H9 (cell line): ENCODE measurements around the gene SLAIN1. TPM values are rescaled to one million over a fixed set of nuclear protein-coding genes. Genes with fewer than 3 reads are reported as not detected.

Experiments
- DNase-seq: peaks from one replicate; pipeline ENCODE4 v3.0.0-alpha.2; 2017
- H2AFZ ChIP-seq: one replicate; pipeline ENCODE4 v1.6.1; 2013; ENCODE audit warnings: mild to moderate bottlenecking, low read length, control low read depth, moderate library complexity
- H2AK5ac ChIP-seq: 2 replicates; pipeline ENCODE4 v1.6.1; 2013; ENCODE audit warnings: low read length, control low read depth, mixed read lengths; ENCODE audit not compliant: insufficient read length
- H2BK120ac ChIP-seq: one replicate; pipeline ENCODE4 v1.6.1; 2013; ENCODE audit warnings: low read depth, mild to moderate bottlenecking, low read length, control low read depth, inconsistent platforms; ENCODE audit not compliant: poor library complexity, severe bottlenecking
- H2BK12ac ChIP-seq: 2 replicates; pipeline ENCODE4 v1.6.1; 2013; ENCODE audit warnings: low read length, control low read depth, mixed read lengths, low read depth; ENCODE audit not compliant: insufficient read length
- H2BK15ac ChIP-seq: 2 replicates; pipeline ENCODE4 v1.6.1; 2013; ENCODE audit warnings: low read depth, low read length, control low read depth
- H2BK20ac ChIP-seq: one replicate; pipeline ENCODE4 v1.6.1; 2013; ENCODE audit warnings: low read depth, mild to moderate bottlenecking, low read length, control low read depth, inconsistent platforms; ENCODE audit not compliant: poor library complexity, severe bottlenecking
- H2BK5ac ChIP-seq: 2 replicates; pipeline ENCODE4 v1.6.1; 2013; ENCODE audit warnings: low read length, control low read depth, mixed read lengths; ENCODE audit not compliant: insufficient read length
- H3K14ac ChIP-seq: 2 replicates; pipeline ENCODE4 v1.6.1; 2013; ENCODE audit warnings: low read length, control low read depth; ENCODE audit not compliant: insufficient read depth
- H3K18ac ChIP-seq: 2 replicates; pipeline ENCODE4 v1.6.1; 2013; ENCODE audit warnings: low read depth, mild to moderate bottlenecking, mixed read lengths, low read length, control low read depth; ENCODE audit not compliant: insufficient read length
- H3K23ac ChIP-seq: 2 replicates; pipeline ENCODE4 v1.6.1; 2013; ENCODE audit warnings: low read length, control low read depth, mixed read lengths, low read depth; ENCODE audit not compliant: insufficient read length
- H3K23me2 ChIP-seq: 2 replicates; pipeline ENCODE4 v1.6.1; 2013; ENCODE audit warnings: low read depth, mild to moderate bottlenecking, mixed read lengths, low read length, control low read depth; ENCODE audit not compliant: insufficient read length, poor library complexity, severe bottlenecking
- H3K27ac ChIP-seq: 2 replicates; pipeline ENCODE4 v1.5.1; 2013; ENCODE audit warnings: low read length, control low read depth, mixed read lengths, low read depth; ENCODE audit not compliant: insufficient read length
- H3K27me3 ChIP-seq: 2 replicates; pipeline ENCODE4 v1.6.1; 2013; ENCODE audit warnings: low read length, control low read depth, inconsistent platforms; ENCODE audit not compliant: insufficient read depth
- H3K4ac ChIP-seq: 2 replicates; pipeline ENCODE4 v1.6.1; 2013; ENCODE audit warnings: low read depth, mild to moderate bottlenecking, control low read depth, inconsistent platforms, low read length, moderate library complexity
- H3K4me1 ChIP-seq: 2 replicates; pipeline ENCODE4 v1.6.1; 2013; ENCODE audit warnings: low read length, control low read depth, inconsistent platforms; ENCODE audit not compliant: insufficient read depth
- H3K4me2 ChIP-seq: 2 replicates; pipeline ENCODE4 v1.6.1; 2013; ENCODE audit warnings: low read length, control low read depth, mixed read lengths; ENCODE audit not compliant: insufficient read length, insufficient read depth
- H3K56ac ChIP-seq: 2 replicates; pipeline ENCODE4 v1.6.1; 2013; ENCODE audit warnings: low read depth, mild to moderate bottlenecking, mixed read lengths, low read length, control low read depth; ENCODE audit not compliant: insufficient read length
- H3K79me1 ChIP-seq: 2 replicates; pipeline ENCODE4 v1.6.1; 2013; ENCODE audit warnings: low read depth, mild to moderate bottlenecking, moderate library complexity, low read length, control low read depth, inconsistent platforms; ENCODE audit not compliant: insufficient read depth, poor library complexity, severe bottlenecking
- H3K79me2 ChIP-seq: 2 replicates; pipeline ENCODE4 v1.6.1; 2013; ENCODE audit warnings: low read length, control low read depth, inconsistent platforms; ENCODE audit not compliant: insufficient read depth
- H3K9ac ChIP-seq: 2 replicates; pipeline ENCODE4 v1.6.1; 2013; ENCODE audit warnings: low read length, control low read depth, mixed read lengths; ENCODE audit not compliant: insufficient read length; ENCODE audit errors: extremely low read depth
- H3K9me3 ChIP-seq: one replicate; pipeline ENCODE4 v1.6.1; 2013; ENCODE audit warnings: low read depth, low read length, inconsistent platforms; ENCODE audit not compliant: control insufficient read depth
- H3T11ph ChIP-seq: one replicate; pipeline ENCODE4 v1.6.1; 2013; ENCODE audit warnings: mild to moderate bottlenecking, low read length, control low read depth, inconsistent platforms
- H4K20me1 ChIP-seq: one replicate; pipeline ENCODE4 v1.6.1; 2013; ENCODE audit not compliant: control insufficient read depth, insufficient read length, insufficient read depth
- H4K5ac ChIP-seq: 2 replicates; pipeline ENCODE4 v1.6.1; 2013; ENCODE audit warnings: low read depth, mild to moderate bottlenecking, mixed read lengths, low read length, control low read depth; ENCODE audit not compliant: insufficient read length
- H4K8ac ChIP-seq: replicated peaks from 2 replicates; pipeline ENCODE4 v1.6.1; 2013; ENCODE audit warnings: low read length, control low read depth, mixed read lengths, low read depth; ENCODE audit not compliant: insufficient read length
- H4K91ac ChIP-seq: 2 replicates; pipeline ENCODE4 v1.6.1; 2013; ENCODE audit warnings: low read depth, mild to moderate bottlenecking, moderate library complexity, mixed read lengths, low read length, control low read depth; ENCODE audit not compliant: insufficient read length
- H3K27ac Mint-ChIP-seq, 3 experiments: 2 replicates in 2 of 3; 3 replicates in 1 of 3; pipeline ENCODE4 v1.8.0; 2020 to 2021; ENCODE audit warnings: mixed read lengths in 3 of 3, mild to moderate bottlenecking in 1 of 3, moderate library complexity in 1 of 3
- H3K27me3 Mint-ChIP-seq: 2 replicates; pipeline ENCODE4 v1.8.0; 2021; ENCODE audit warnings: low read depth, mild to moderate bottlenecking, moderate library complexity, mixed read lengths
- H3K36me3 Mint-ChIP-seq, 3 experiments: 2 replicates in 2 of 3; 3 replicates in 1 of 3; pipeline ENCODE4 v1.8.0; 2020 to 2021; ENCODE audit warnings: low read depth in 3 of 3, mixed read lengths in 3 of 3; ENCODE audit not compliant: insufficient read depth in 1 of 3
- H3K4me1 Mint-ChIP-seq, 2 experiments: 2 replicates each; pipeline ENCODE4 v1.8.0; 2020; ENCODE audit warnings: mixed read lengths in 2 of 2
- H3K4me3 Mint-ChIP-seq, 2 experiments: 2 replicates in 1 of 2; 3 replicates in 1 of 2; pipeline ENCODE4 v1.8.0; 2020 to 2021; ENCODE audit warnings: mild to moderate bottlenecking in 2 of 2, mixed read lengths in 2 of 2, moderate library complexity in 1 of 2
- H3K9me3 Mint-ChIP-seq, 2 experiments: 2 replicates in 1 of 2; 3 replicates in 1 of 2; pipeline ENCODE4 v1.8.0; 2020; ENCODE audit warnings: mild to moderate bottlenecking in 2 of 2, mixed read lengths in 2 of 2, moderate library complexity in 1 of 2
- WGBS: extraction: QIAGEN DNeasy Blood & Tissue Kit; methylation state at CpG from one replicate; pipeline ENCODE4 v1.1.7; 2013; ENCODE audit warnings: missing lambda C conversion rate, low lambda C conversion rate, mixed read lengths; ENCODE audit not compliant: insufficient read length; ENCODE audit errors: extremely low coverage; 5-methylcytosine and 5-hydroxymethylcytosine counted together
- total RNA-seq: library from RNA; stranded (reverse); gene quantifications from 2 replicates; pipeline ENCODE4 v1.2.1, GENCODE V29; 2021
- TF ChIP-seq, protein P1 (sequence below): fragments of 200-600 bp; sonication (generic); conservative IDR thresholded peaks from 3 replicates; pipeline ENCODE4 v1.8.0; 2021; ENCODE audit warnings: antibody characterized with exemption, mild to moderate bottlenecking

The SLAIN1 gene
- total RNA-seq, 1 experiment from 2014 or later = 23.2 TPM

DNA sequence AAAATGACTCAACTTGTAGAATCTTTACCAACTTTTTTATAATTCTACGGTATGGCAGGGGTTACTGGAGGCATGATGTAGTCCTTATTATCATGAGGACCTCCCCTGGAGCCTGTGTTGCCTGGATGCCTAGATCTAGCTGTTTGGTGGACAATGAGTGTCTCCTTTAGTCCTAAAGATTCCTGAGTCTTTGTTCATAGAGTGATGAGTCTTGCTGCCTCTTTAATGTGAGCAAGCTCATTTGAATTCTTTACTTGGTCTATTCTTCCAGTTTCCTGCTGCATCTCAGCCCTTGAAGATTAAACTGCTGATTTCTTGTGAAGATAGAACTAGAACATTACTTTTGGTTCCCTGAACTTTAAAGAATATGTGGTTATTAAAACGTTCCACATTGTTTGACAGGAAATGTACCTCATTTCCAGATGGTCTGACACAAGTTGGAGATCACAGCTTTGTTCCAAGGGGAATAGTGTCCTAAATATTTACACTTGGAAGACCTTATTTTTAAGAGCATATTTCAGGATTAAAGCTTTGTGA, 51.9 kb downstream of the SLAIN1 start:
- Histone ChIP-seq H2BK12ac (no peak overlapping the region), H2BK5ac (no peak overlapping the region), H2BK120ac (no peak overlapping the region), H4K5ac (no peak overlapping the region), H4K91ac (no peak overlapping the region), H3K14ac (no peak overlapping the region), H4K20me1 (no peaks in the 10 kb centered on the region), H3K27me3 (no peaks in the 10 kb centered on the region), H2AFZ (no peak overlapping the region), H3K4me2 (no peak overlapping the region), H2AK5ac (no peak overlapping the region), H3K79me1 (peaks cover 2% of the 10 kb centered on the region), H3K18ac (no peak overlapping the region), H3K9ac (no peak overlapping the region), H4K8ac (no peak overlapping the region), H3K79me2 (no peaks in the 10 kb centered on the region), H3K4ac (no peak overlapping the region), H3T11ph (no peak overlapping the region), H3K23ac (no peak overlapping the region), H3K27ac (no peak overlapping the region), H3K56ac (no peak overlapping the region), H3K9me3 (no peaks in the 10 kb centered on the region), H2BK15ac (no peak overlapping the region), H3K23me2 (no peaks in the 10 kb centered on the region), H2BK20ac (no peak overlapping the region), H3K4me1 (no peaks in the 10 kb centered on the region; the same call in 1 of the 2 replicates)
- TF ChIP-seq, protein P1, sequence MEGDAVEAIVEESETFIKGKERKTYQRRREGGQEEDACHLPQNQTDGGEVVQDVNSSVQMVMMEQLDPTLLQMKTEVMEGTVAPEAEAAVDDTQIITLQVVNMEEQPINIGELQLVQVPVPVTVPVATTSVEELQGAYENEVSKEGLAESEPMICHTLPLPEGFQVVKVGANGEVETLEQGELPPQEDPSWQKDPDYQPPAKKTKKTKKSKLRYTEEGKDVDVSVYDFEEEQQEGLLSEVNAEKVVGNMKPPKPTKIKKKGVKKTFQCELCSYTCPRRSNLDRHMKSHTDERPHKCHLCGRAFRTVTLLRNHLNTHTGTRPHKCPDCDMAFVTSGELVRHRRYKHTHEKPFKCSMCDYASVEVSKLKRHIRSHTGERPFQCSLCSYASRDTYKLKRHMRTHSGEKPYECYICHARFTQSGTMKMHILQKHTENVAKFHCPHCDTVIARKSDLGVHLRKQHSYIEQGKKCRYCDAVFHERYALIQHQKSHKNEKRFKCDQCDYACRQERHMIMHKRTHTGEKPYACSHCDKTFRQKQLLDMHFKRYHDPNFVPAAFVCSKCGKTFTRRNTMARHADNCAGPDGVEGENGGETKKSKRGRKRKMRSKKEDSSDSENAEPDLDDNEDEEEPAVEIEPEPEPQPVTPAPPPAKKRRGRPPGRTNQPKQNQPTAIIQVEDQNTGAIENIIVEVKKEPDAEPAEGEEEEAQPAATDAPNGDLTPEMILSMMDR = no peak
- H3K36me3 Mint-ChIP-seq = peaks cover 31 to 42% (median 38%) of the 10 kb centered on the region in 3 experiments
- H3K4me1 Mint-ChIP-seq = peaks cover 6 to 10% of the 10 kb centered on the region in 2 experiments
- DNase-seq = no peak
- no peak overlapping the region for H3K27ac Mint-ChIP-seq
- no peak overlapping the region for H3K4me3 Mint-ChIP-seq
- no peaks in the 10 kb centered on the region for H3K27me3 Mint-ChIP-seq
- no CpG with 5 or more reads among the region's 2 CpGs for WGBS
- H3K9me3 Mint-ChIP-seq = no peaks in the 10 kb centered on the region; a peak in 1 of 5 replicates
